Activated CD4-positive, alpha-beta T cell treated with anti-CD3 and anti-CD28 coated beads for 24 hours (primary cell): ENCODE results near the gene ASB17.
"Not testable (repeated sequence)": the region's sequence is repeated elsewhere in the genome, so short reads cannot be mapped to it uniquely, and the experiment has no call there.

Experiments used
- DNase-seq, 2 donors: peaks; one replicate each; pipeline ENCODE4 v3.0.0-alpha.2; 2020; ENCODE audit warnings: low read depth in 2 of 2

Gene ASB17, protein sequence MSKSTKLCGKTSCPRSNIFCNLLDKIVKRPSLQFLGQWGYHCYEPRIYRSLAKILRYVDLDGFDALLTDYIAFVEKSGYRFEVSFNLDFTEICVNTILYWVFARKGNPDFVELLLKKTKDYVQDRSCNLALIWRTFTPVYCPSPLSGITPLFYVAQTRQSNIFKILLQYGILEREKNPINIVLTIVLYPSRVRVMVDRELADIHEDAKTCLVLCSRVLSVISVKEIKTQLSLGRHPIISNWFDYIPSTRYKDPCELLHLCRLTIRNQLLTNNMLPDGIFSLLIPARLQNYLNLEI

GRCh38 chr1:75932304-75932703 is at the start of gene ASB17:
Gene ASB17, minus strand, starts transcription at chr1:75932404. Its CDS starts 113 bp downstream, at chr1:75932291.
- no peak for DNase-seq

- no peak for DNase-seq
Measured at GRCh38 chr1:75980972-75981897, 49.0 kb upstream of the ASB17 start.

GRCh38 chr1:75970631-75971030 is 38.4 kb upstream of the ASB17 start:
- DNase-seq: no peak

DNA sequence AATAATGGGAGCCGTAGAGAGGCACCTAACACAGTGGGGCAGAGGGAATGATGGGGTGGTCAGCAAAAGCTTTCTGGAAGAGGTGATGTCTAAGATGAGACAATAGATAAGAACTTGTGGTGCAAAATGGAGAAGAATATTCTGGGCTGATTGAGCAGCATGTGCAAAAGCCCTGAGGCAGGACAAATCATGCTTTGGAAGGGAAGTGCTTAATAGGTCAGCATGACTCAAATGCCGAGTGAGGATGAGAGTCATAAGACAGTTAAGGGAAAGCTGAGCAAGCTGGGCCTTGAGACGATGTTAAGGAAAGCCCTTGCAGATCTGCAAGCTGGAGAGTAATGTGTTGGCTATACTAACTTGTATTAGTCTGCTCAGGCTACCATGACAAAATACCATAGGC is 37.3 kb upstream of the ASB17 start:
- DNase-seq: no peak

DNA sequence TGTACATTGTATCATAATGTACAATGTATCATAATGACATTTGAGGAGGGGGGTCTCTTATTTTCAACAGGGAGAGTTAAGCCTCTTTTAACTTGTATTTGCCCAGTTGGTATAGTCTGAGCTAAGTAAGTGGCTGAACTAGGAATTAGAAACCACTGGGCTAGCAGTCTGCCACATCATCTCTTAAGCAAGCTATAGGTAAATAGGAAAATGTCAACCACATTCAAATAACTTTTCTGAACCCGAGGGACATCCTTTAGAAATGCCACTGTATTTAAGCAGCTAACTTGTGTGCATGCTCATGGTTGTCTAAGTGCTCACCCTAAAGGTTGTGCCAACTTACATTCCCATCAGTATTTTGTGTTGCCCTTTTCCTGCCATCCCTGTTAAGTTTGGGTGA is 35.5 kb upstream of the ASB17 start:
- no peak for DNase-seq

GRCh38 chr1:75964760-75965408 is 32.7 kb upstream of the ASB17 start:
- no peak for DNase-seq

DNA sequence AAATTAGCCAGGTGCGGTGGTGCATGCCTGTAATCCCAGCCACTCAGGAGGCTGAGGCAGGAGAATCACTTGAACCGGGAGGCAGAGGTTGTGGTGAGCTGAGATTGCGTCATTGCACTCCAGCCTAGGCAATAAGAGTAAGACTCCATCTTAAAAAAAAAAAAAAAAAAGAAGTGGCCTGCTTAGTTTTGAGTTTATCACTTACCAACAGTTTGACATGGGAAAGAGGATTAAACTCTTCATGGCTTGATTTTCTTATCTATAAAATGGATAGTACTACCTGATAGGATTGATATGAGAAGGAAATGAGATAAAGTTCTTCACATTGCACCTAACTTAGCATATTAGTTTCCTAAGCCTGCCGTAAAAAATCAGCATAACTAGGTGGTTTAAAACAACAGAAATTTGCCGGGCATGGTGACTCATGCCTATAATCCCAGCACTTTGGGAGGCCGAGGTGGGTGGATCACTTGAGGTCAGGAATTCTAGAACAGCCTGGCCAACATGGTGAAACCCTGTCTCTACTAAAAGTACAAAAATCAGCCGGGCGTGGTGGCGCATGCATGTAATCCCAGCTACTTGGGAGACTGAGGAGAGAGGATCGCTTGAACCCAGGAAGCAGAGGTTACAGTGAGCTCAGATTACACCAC is 32.0 kb upstream of the ASB17 start:
- not testable (repeated sequence) for DNase-seq

GRCh38 chr1:75954586-75954985 is 22.4 kb upstream of the ASB17 start:
- DNase-seq: no peak

DNA sequence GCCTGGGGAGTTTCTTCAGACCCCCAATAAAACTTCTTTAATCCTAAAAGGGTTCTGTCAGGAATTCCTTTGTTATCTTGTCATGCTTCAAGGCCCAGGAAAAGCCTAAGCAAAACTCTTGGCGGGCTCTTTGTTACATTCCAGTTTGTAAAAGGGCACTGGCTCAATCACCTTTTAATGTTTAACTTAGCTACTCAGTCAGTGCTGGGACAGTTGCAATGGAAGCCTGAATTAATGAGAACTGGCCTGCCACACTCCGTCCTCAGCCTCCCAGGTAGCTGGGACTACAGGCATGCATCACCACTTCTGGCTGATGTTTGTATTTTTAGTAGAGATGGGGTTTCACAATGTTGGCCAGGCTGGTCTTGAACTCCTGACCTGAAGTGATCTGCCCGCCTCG is 21.3 kb upstream of the ASB17 start:
- DNase-seq: no peak

GRCh38 chr1:75952016-75952415 is 19.8 kb upstream of the ASB17 start:
- no peak for DNase-seq

- no peak for DNase-seq
Measured at GRCh38 chr1:75950176-75950575, 18.0 kb upstream of the ASB17 start.

DNA sequence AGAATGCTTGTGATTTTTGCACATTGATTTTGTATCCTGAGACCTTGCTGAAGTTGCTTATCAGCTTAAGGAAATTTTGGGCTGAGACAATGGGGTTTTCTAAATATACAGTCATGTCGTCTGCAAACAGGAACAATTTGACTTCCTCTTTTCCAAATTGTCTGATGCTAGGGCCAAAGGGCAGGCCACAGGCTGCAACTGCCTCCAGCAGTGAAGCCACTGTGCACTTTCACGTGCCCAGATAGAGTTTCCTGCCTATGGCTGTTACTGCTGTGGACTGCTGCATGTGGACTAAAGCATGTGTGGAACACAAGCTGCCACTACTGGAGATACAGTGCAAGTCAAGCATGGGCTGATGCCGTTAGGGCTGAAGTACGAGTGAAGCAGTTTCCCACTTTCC is 10.8 kb upstream of the ASB17 start:
- not testable (repeated sequence) for DNase-seq

DNA sequence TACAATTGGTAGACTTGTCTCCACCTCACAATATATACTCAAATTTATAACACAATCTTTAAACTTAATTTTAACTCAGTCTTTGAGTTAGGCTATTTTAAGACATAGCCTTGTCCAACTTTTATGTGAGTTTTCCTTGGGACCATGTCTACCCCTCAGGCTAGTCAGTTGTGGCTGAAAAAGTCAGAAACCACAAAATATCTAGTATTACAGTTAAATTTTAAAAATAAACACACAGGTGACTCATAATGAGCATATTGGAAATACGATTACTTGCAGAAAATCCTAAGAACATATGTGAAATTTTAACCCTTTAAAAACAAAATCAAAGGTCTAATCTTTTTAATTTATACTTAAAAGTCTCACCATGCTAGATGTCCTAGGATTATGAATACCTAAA is 4.8 kb upstream of the ASB17 start:
- no peak for DNase-seq

DNA sequence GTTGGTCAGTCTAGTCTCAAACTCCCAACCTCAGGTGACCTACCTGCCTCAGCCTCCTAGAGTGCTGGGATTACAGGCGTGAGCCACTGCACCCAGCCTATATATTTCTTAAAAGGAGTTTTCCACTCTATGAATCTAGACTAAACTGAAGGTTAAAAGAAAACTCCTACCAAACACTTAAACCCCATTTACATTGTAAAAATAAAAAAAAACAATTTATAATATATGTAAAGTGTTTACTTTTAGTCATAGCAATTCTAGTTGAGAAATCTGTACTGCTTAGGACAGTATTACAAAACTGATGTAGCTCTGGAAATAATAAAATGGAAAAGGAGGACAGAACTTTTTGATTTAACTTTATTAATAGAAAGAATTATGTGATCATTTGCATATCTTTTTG is 9.5 kb downstream of the ASB17 start:
- no peak for DNase-seq

DNA sequence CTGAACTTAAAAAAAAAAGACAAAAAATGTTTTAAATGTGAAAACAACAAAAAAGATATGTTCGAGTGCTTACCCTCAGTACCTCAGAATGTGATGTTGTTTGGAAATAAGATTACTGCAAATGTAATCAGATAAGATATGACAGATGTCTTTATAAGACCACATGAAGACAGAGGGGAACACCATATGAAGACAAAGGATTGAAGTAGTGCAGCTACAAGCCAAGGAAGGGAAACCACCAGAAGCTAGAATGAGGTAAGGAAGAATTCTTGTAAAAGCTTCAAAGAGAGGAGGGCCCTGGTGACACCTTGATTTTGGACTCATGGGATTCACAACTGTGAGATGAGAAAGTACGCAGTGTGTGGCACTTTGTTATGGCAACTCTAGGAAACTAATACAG is 15.4 kb downstream of the ASB17 start:
- DNase-seq: no peak

GRCh38 chr1:75908717-75909152 is 23.5 kb downstream of the ASB17 start:
- no peak for DNase-seq

DNA sequence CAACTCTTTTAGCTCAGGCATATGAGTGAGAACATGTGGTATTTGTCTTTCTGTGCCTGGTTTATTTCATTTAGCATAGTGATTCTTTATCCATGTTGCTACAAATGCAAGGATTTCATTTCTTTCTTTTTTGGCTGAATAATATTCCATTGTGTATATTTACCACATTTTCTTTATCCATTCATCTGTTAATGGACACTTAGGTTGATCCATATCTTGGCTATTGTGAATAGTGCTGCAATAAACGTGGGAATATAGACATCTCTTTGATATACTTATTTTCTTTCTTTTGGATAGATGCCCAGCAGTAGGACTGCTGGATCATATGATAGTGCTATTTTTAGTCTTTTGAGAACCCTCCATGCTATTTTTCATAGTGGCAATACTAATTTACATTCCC is 30.8 kb downstream of the ASB17 start:
- no peak for DNase-seq

GRCh38 chr1:75884437-75884836 is 47.8 kb downstream of the ASB17 start:
- DNase-seq: no peak

- no peak for DNase-seq
Measured at GRCh38 chr1:75879985-75880384, 52.2 kb downstream of the ASB17 start.

- no peak for DNase-seq
Measured at GRCh38 chr1:75870951-75871350, 61.3 kb downstream of the ASB17 start.
